Gastrocnemius medialis (tissue), 4 donors: ENCODE measurements around the gene PAPSS1.

Experiments used
- CTCF ChIP-seq, 5 experiments: fragments of 450-650 bp in 3 of 5; fragments of 200-600 bp in 2 of 5; sonication (generic) in 2 of 5; IDR thresholded peaks in 4 of 5; conservative IDR thresholded peaks in 1 of 5; 1 replicate in 4 of 5; 2 replicates in 1 of 5; pipeline ENCODE4 v1.5.1; 2016 to 2019; ENCODE audit warnings: antibody characterized with exemption in 5 of 5, mild to moderate bottlenecking in 3 of 5, moderate library complexity in 3 of 5
- POLR2A ChIP-seq, 2 donors: fragments of 450-650 bp; IDR thresholded peaks; one replicate each; pipeline ENCODE4 v1.6.1; 2017; ENCODE audit warnings: antibody characterized with exemption in 2 of 2, mild to moderate bottlenecking in 2 of 2, moderate library complexity in 2 of 2

GRCh38 chr4:107647591-107647990 is 72.4 kb downstream of the PAPSS1 start:
- no peak for TF ChIP-seq CTCF (IDR thresholded peaks at IDR 0.05 in 4 of 5, conservative IDR thresholded peaks at IDR 0.05 in 1 of 5)
- TF ChIP-seq POLR2A (IDR thresholded peaks at IDR 0.05) = no peak
